Measurements from ENCODE around the gene BATF3. TPM values are rescaled to one million over a fixed set of nuclear protein-coding genes. Genes with fewer than 3 reads are reported as not detected.
"Not testable (repeated sequence)": the region's sequence is repeated elsewhere in the genome, so short reads cannot be mapped to it uniquely, and the experiment has no call there.

BATF3 gene
- polyA plus RNA-seq, 5 donors, result 2.0 to 4.0 (median 2.2) TPM

DNA sequence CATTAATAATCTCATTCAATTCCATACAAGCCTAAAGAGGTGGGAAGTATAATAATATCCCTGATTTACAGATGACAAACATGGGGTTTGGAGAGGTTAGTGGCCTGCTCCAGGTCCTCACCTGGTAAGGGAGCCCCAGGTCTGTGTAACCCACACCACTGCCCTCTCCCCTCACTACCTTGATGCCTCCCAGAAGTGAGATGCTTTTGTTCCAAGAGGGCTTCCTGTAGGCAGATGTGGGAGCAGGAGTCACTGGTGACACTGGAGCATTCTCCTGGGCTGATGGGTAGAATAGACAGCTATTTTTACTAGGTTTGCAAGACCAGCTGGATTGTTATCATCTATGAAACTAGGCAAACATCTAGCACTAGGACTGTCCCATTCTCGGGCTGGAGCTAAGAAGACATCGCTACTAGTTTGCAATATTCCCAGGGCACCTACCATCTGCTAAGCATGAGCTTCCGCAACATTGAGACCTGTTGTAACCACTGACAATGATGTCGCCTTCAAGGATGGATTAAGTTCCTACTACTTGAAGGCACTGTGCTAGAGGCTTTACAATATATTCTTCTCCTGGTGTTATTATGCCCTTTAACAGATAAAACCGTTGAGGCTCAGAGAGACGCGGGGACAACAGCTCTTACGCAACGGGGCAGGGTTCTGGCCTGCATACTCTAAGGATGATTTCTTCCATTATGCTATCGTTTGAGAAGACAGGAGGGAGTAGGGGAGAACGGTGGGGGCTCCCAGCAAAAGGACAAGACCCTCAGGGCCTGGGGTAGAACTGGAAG is 35.0 kb downstream of the BATF3 start:
- no peak for DNase-seq

DNA sequence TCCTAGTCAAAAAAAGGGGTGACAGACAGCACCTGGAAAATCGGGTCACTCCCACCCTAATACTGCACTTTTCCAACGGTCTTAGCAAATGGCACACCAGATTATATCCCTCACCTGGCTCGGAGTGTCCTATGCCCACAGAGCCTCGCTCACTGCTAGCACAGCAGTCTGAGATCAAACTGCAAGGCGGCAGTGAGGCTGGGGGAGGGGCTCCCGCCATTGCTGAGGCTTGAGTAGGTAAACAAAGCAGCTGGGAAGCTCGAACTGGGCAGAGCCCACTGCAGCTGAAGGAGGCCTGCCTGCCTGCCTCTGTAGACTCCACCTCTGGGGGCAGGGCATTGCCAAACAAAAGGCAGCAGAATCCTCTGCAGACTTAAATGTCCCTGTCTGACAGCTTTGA is 41.4 kb downstream of the BATF3 start:
- not testable (repeated sequence) for DNase-seq

DNA sequence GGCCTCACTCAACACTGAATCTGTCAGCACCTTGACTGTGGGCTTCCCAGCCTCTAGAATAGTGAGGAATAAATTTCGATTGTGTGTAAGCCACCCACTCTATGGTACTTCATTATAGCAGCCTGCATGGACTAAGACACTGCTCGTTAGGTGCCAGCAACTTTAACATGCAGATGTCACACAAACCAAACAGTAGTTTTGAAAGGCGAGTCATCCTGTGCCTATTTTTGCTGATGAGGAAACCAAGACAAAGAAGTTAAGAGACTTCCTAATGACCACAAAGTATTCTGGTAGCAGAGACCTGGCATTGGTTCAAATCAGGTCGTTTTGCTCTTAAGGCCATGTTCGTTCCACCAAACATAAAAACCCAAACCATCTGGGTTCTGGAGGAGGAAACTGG is 42.9 kb downstream of the BATF3 start:
- DNase-seq, result no peak

- DNase-seq, result no peak
These were observed 43.8 kb downstream of the BATF3 start for GRCh38 chr1:212655668-212656440.

- DNase-seq, result no peak
These were observed 47.0 kb downstream of the BATF3 start for GRCh38 chr1:212652609-212653008.

DNA sequence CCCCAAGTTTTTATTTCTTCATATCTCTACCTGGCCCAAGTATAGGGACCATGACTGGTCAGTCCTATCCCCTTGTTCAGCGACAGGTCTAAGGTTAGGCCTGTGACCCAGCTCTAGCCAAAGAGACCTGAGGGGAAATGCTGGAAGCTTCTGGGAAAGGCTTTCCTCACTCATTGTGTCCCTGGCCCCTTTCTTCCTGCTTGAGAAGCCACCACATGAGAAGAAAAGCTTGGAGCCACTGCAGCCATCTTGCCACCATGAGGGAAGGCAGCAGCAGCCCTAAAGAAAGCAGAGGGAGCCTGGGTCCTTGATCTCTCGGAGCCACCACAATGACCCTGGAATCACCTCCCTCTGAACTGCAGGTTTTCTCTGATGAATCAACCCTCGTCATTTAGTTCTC is 47.7 kb downstream of the BATF3 start:
- DNase-seq, result no peak

- DNase-seq, result no peak
These were observed 48.1 kb downstream of the BATF3 start for GRCh38 chr1:212651521-212651920.

- DNase-seq, result no peak
These were observed 49.4 kb downstream of the BATF3 start for GRCh38 chr1:212650228-212650627.

DNA sequence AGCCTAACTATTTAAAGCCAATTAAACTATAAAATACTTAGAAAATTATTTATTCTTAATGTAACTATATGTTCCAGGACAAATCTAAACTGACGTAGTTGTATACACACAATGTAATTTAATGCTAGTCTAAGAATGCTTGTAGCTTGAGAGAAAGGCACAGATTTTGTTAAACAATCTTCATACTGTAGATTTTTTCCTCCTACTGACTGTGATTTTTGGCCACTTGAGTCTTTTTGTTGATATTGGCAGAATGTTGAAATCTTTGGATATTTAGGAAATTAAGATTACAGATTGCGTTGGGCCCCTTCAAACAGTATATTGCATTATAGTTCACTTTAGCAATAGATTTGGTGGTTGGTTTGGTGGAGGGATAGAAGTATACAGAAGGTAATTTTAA is 50.6 kb downstream of the BATF3 start:
- DNase-seq, result peak in 1 of 2 donors; percentile 44

GRCh38 chr1:212648431-212648830 is 51.2 kb downstream of the BATF3 start:
- DNase-seq, result no peak

DNA sequence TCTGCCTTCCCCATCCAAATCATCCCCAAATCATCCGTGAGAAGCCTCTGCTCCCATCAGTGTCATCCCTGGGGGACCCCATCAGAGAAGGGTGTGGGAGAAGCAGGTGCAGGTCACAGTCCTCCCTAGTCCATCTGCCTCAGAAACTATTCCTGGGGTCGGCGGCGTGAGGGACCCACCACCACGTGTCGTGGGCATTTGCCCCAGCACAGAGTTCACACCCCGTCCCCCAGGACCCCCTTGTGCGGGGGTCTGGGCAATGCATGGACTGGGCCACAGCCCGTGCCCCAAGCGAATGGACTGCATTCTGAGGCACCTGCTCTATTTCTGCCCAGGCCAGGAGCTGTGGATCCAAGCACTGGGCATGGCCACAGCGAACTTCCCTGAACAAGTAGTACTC is 52.6 kb downstream of the BATF3 start:
- no peak for DNase-seq

- DNase-seq, result no peak
These were observed 53.1 kb downstream of the BATF3 start for GRCh38 chr1:212646588-212646987.

DNA sequence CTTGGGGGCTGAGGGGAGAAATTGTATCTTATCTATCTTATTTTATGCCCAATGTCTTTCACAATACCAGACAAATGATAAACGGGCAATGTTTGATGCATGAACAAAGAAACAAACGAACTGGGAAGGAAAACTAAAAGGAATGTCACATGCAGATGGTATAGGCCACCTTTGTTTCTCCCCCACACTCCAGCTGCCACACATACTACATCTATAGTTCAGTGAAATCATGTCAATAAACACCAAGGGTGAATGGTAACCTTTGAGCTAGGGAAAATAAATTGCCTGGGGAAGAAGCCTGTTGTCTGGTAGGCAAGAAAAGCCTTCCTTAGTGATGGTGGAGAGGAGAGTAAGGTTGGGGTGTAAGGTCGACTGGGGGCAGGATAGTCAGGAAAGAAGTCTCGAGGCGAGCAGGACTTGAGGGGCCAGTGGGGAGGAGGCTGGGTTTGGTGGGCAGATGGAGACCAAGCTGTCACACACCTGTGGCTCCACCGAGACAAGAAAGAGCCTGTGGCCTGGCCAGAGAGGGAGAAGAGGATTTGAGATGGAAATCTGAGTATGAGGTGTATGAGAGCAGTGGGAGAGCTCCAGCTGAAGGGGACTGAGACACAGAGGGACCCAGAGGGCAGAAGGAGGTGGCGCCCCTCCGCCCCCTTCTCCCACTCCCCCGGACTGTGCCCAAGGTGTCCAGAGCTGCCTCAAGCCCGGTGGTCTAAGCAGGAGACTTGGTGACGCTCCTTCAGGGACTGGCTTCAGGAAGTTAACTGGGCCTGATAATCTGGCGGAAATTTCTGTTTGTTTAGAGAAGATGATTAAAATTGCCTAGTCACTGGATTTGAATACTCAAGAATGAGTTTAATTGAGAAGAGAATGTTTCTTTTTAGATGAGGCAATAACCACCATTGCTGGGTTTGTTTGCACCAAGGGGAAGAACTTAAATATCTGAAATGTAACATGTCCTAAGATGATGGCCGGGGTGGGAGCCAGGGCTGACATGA is 53.8 kb downstream of the BATF3 start:
- DNase-seq, result no peak

DNA sequence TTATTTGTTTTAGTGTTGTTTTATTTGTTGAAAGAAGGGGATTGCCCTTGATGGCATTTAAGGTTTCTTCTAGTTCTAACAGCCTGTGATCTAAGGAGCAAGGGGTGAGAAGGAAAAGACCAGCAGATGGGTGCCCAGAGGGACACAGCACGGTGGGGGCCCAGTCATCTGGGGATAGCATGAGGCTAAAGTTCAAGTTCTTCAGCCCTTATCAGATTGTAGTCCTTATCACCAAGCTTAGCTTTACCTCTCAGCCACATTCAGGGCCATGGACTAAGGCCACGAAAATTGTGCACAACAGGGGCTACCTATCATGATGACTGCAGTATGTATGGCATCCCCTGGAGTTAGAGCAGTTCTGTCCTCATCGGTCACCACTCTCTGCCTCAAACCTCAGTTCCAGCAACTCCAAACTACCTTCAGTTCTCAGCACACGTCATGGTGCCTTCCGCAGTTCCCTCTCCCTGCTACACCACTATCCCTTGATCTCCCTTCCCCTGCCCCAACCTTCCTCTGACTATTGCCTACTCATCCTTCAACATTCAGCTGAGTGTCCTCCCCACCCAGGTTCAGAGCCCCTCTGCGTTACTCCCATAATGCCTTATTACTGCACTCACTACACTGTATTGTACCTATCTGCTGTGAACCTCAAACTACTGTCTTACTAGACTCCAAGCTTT is 54.6 kb downstream of the BATF3 start:
- no peak for DNase-seq

- no peak for DNase-seq
These were observed 55.8 kb downstream of the BATF3 start for GRCh38 chr1:212643877-212644276.

- DNase-seq, result no peak
These were observed 57.7 kb downstream of the BATF3 start for GRCh38 chr1:212641956-212642355.

DNA sequence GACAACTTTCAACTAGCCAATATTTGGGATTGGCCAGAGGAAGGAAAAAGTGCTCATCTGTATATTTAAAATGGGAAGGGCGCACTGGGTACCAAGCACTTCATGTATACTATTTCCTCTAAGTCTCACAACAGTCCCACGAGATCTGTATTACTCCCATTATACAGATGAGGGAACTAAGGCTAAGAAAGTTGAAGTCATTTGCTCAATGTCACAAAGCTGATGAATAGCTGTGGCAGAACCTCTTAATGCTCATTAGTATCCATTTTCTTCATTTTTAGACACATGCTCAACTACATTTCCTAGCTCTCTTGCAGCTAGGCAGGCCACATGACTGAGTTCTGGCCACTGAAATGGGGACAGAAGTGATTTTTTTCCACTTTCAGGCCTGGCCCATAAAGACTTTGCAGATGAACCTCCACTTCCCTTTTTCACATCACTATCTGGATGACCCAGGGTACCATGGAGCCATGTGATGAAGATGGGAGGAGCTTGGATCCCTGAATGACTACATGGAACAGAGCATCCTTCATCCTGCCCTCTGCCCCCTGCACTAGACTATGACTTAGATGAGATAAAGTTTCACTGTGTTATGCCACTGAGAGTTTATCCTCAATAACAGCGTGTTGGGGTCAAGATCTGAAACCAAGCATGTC is 59.3 kb downstream of the BATF3 start:
- no peak for DNase-seq

DNA sequence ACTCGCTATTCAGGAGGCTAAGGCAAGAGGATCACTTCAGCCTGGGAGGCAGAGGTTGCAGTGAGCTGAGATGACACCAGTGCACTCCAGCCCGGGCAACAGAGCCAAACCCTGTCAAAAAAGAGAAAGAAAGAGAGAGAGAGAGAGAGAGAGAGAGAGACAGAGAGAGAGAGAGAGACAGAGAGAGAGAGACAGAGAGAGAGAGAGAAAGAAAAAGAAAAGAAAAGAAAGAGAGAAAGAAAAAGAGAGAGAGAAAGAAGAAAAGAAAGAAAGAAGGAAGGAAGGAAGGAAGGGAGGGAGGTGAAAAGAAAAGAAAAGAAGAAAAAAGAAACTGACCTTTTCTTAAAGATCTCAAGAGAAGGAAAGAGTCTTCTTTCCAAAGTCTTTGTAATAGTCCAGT is 60.1 kb downstream of the BATF3 start:
- not testable (repeated sequence) for DNase-seq

DNA sequence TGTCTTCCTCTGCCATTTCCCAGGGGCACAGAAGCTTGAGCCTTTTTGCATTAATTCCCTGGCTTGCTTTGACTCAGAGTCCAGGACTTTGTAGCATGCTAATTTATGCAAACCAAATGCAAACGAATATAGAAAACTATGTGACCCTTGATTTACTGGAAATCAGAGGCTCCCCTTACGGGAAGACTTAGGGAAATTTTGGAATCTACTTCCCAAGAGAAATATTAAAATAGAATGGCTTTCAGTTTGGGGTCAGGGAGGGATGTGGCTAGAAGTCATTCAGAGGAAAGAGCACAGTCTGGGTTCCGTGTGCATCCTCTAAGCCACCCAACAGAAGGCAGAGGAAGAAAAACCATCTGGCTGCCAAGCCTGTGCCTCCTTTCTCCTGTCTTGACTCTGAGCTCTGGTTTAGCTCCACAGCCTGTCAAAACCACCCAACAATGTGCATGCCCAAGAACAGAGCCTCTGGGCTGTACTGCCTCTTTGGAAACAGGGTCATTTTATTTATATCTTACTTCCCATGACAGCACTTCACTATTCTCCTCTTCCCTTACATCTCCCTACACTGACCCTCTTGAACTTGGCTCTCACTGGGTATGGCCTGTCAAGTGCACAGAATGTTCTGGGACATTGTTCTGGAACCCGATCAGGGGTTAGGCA is 61.0 kb downstream of the BATF3 start:
- DNase-seq, result no peak

DNA sequence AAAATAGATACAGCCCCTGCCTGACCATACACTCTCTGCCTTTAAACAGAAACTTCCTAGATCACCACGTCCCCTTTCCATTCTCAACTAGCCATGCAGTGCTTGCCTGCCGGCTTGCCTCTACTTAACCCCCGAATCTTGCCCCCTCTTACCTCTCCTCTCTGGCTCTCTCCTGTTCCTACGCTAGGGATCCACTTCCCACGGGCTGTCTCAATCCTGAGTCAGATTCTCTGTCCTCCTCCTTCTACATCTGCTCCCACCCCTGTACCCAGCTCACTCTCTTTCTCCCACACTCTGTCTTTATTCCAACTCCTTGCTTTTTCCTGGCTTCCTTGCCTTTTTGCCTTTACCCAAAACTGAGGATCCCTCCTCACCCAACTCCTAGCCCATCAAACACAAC is 61.7 kb downstream of the BATF3 start:
- DNase-seq, result no peak

All from right lung (tissue), 5 donors.